ENCODE measurements around the gene BCO2. TPM values are rescaled to one million over a fixed set of nuclear protein-coding genes. Genes with fewer than 3 reads are reported as not detected.
"Not testable (repeated sequence)": the region's sequence is repeated elsewhere in the genome, so short reads cannot be mapped to it uniquely, and the experiment has no call there.

The BCO2 gene
- total and polyA plus RNA-seq, 2 donors, result 1.4 to 5.5 TPM

DNA sequence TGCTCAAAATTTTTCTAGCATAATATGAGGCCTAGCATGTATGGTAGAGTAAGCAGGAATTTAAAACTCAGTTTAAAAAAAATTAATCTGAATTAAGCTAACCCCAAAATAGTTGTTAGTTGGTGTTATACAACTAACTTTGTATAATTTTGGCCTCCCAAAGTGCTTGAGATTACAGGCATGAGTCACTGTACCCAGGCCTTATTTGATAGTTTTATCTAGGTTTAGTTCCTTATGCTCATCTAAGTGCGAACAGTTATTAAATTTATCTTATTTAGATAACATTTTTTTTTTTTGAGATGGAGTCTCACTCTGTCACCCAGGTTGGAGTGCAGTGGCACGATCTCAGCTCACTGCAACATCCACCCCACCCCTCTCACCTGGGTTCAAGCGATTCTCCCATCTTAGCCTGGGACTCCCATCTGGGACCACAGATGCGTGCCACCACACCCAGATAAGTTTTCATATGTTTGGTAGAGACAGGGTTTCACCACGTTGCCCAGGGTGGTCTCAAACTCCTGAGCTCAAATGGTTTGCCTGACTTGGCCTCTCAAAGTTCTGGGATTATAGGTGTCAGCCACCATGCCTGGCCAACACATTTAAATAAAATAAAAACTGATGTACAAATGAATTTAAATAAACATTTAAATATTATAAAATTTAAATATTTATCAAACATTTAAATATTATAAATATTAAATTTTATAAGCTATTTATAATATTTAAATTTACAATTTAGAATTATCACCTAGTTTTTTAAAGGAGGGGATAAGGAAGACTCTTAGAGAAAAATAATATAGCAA is 19.0 kb upstream of the BCO2 start:
- H3K9me3 ChIP-seq (ENCODE audit: control insufficient read depth in 2 of 2, insufficient read depth in 1 of 2, low read length in 1 of 2), result no peaks in the 10 kb centered on the region
- no peaks in the 10 kb centered on the region for H3K4me1 ChIP-seq (ENCODE audit: control insufficient read depth in 2 of 2, insufficient read depth in 2 of 2, low read length in 2 of 2)
- no peak for DNase-seq (ENCODE audit: low read depth in 6 of 9, low spot score in 9 of 9)
- no peaks in the 10 kb centered on the region for H3K27me3 ChIP-seq (ENCODE audit: control insufficient read depth in 2 of 2, insufficient read depth in 1 of 2, low read length in 1 of 2)
- no peaks in the 10 kb centered on the region for H3K36me3 ChIP-seq (ENCODE audit: control insufficient read depth in 2 of 2, insufficient read depth in 2 of 2, low read length in 1 of 2)
- WGBS, result 95% methylated on average over 5 of the region's 5 CpGs
- H3K4me3 ChIP-seq (ENCODE audit: low read length in 2 of 2), result no peak overlapping the region
- H3K27ac ChIP-seq (ENCODE audit: low read depth in 1 of 2, low read length in 1 of 2), result no peak overlapping the region

DNA sequence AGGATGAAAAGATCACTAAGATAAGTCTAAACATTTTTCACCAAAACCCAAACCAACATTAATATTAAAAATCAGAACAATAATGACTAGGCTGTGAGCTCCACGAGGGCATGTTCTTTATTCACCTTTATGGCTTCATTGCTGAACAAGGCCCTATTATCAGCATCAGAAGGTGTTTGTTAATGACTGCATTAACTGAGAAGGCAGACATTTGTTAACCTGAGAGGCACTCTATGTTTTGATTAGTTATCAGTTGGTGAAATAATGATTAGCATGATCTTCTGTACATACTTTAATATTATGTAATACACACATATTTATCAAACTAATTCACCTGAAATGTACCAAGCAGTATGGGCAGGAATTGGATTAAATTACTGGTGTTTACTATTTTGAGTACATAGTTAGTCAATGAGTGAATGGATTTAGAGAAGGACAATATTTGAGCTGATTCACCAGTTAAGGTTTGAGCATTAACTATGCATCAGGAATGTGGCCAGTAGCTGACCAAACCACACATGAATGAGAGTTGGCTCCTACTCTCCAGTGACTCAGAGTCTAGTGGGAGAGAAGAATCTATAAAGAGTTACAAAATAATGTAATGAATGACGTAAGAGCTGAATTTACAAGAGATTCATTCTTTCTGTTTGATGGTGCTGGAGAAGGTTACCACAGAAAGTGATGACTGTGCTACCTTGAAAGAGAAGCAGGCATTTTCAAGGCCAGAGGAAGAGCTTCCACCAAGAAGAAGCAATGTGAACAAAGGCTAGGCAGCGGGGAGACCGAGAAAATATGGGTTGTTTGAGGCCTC is 18.2 kb upstream of the BCO2 start:
- Histone ChIP-seq H3K4me3 (ENCODE audit: low read length in 2 of 2) (no peak overlapping the region), H3K27ac (ENCODE audit: low read depth in 1 of 2, low read length in 1 of 2) (no peak overlapping the region), H3K4me1 (ENCODE audit: control insufficient read depth in 2 of 2, insufficient read depth in 2 of 2, low read length in 2 of 2) (no peaks in the 10 kb centered on the region), H3K36me3 (ENCODE audit: control insufficient read depth in 2 of 2, insufficient read depth in 2 of 2, low read length in 1 of 2) (no peaks in the 10 kb centered on the region), H3K9me3 (ENCODE audit: control insufficient read depth in 2 of 2, insufficient read depth in 1 of 2, low read length in 1 of 2) (no peaks in the 10 kb centered on the region), H3K27me3 (ENCODE audit: control insufficient read depth in 2 of 2, insufficient read depth in 1 of 2, low read length in 1 of 2) (no peaks in the 10 kb centered on the region)
- no peak for DNase-seq (ENCODE audit: low read depth in 6 of 9, low spot score in 9 of 9)
- whole genome bisulfite sequencing, result 97% methylated on average over 4 of the region's 4 CpGs

DNA sequence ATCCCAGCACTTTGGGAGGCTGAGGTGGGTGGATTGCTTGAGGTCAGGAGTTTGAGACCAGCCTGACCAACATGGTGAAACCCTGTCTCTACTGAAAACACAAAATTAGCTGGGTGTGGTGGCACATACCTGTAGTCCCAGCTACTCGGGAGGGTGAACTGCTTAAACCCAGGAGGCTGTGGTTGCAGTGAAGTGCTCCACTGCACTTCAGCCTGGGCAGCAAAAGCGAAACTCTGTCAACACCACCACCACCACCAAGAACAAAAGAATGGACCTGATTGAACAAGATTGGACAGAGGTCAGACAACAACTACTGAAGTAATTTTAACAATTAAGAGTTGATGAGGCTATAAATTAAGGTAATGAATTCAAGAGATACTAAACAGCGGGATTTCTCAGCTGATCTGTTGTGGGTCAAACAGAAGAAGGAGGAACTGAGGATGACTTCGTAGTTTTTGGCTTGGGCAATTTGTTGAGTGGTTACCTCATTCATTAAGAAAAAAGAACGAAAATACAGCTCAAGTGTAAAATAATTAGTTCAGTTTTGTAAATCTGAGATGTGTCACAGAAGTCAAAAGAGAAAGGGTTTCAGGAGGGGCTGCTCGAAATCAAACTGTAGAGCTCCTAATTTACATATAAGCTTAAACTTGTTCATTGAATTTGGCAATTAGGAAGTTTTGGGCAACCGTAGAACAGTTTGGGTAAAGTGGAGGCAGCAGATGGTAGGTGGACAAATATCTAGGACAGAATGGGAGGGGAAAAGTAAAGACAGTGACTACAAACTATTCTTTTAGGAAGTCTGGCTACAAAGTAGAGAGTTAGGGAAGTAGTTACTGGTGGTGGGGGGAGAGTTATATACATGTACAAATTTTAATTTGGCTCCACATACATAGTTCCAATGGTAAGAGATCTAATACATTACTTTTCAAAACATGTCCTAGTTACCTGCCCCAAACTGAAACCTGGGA is 15.9 kb upstream of the BCO2 start:
- Histone ChIP-seq H3K4me3 (ENCODE audit: low read length in 2 of 2) (no peak overlapping the region), H3K4me1 (ENCODE audit: control insufficient read depth in 2 of 2, insufficient read depth in 2 of 2, low read length in 2 of 2) (peaks cover 0 to 2% of the 10 kb centered on the region in 2 donors), H3K27me3 (ENCODE audit: control insufficient read depth in 2 of 2, insufficient read depth in 1 of 2, low read length in 1 of 2) (no peaks in the 10 kb centered on the region), H3K27ac (ENCODE audit: low read depth in 1 of 2, low read length in 1 of 2) (no peak overlapping the region), H3K36me3 (ENCODE audit: control insufficient read depth in 2 of 2, insufficient read depth in 2 of 2, low read length in 1 of 2) (no peaks in the 10 kb centered on the region), H3K9me3 (ENCODE audit: control insufficient read depth in 2 of 2, insufficient read depth in 1 of 2, low read length in 1 of 2) (no peaks in the 10 kb centered on the region)
- WGBS, result 94% methylated on average over 7 of the region's 7 CpGs
- DNase-seq (ENCODE audit: low read depth in 6 of 9, low spot score in 9 of 9), result no peak

DNA sequence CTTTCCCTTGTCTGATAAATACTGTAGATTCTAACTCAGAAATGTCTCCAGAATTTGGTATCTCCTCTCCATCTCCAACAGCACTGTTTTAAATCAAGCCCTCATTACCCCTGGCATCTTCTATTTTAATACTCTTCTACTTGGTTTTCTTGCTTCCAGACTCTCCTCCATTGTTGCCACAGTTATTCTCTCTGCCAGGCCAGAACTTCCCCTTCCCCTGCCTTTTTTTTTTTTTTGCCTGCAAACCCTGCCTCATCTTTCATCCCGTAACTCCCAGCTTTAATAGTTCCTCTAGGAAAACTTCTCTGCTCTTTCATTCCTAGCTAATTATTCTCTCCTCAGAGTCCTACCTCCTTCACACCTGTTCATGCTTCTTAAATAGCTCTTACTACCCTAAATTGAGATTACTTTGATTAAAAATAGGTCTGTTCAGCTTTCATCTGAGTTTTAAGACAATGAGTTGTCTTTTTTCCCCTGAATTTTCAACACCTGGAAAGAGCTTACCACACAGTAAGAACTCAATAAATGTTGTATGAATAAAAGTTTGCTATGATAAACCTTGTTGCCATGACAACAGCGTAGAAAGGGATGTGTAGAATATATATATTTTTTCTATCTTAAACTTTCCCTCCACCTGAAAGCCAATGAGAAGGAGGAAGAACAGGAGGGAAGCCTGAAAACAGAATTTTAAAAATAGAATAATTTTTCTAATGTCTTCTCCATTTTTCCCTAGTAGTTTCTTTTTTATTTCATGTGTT is 15.0 kb upstream of the BCO2 start:
- peaks cover 0 to 2% of the 10 kb centered on the region in 2 donors for H3K4me1 ChIP-seq (ENCODE audit: control insufficient read depth in 2 of 2, insufficient read depth in 2 of 2, low read length in 2 of 2)
- H3K36me3 ChIP-seq (ENCODE audit: control insufficient read depth in 2 of 2, insufficient read depth in 2 of 2, low read length in 1 of 2), result no peaks in the 10 kb centered on the region
- no peak overlapping the region for H3K27ac ChIP-seq (ENCODE audit: low read depth in 1 of 2, low read length in 1 of 2)
- no peak overlapping the region for H3K4me3 ChIP-seq (ENCODE audit: low read length in 2 of 2)
- H3K27me3 ChIP-seq (ENCODE audit: control insufficient read depth in 2 of 2, insufficient read depth in 1 of 2, low read length in 1 of 2), result no peaks in the 10 kb centered on the region
- no peaks in the 10 kb centered on the region for H3K9me3 ChIP-seq (ENCODE audit: control insufficient read depth in 2 of 2, insufficient read depth in 1 of 2, low read length in 1 of 2)
- 91% methylated on average over 2 of the region's 2 CpGs for WGBS
- DNase-seq (ENCODE audit: low read depth in 6 of 9, low spot score in 9 of 9), result no peak

DNA sequence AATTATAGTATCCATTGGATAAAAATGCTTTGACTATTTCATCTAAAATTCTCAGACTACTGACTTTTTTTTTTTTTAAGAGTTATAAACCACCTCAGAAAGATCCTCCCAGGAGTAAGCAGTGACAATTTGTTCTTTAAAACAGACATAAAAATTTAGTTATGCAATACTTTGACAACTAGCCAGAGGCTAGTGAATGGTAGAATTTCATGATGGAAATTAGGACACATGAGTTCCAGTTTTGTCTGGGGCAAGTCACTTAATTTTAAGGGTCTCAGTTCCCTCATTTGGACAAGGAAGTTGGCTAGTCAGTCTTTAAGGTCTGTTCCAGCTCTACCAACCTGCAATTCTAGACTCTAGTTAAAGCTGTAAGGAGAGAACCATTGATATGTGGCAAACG is 14.3 kb upstream of the BCO2 start:
- H3K4me1 ChIP-seq (ENCODE audit: control insufficient read depth in 2 of 2, insufficient read depth in 2 of 2, low read length in 2 of 2), result peaks cover 0 to 2% of the 10 kb centered on the region in 2 donors
- H3K27me3 ChIP-seq (ENCODE audit: control insufficient read depth in 2 of 2, insufficient read depth in 1 of 2, low read length in 1 of 2), result no peaks in the 10 kb centered on the region
- no peaks in the 10 kb centered on the region for H3K9me3 ChIP-seq (ENCODE audit: control insufficient read depth in 2 of 2, insufficient read depth in 1 of 2, low read length in 1 of 2)
- H3K27ac ChIP-seq (ENCODE audit: low read depth in 1 of 2, low read length in 1 of 2), result no peak overlapping the region
- no peak for DNase-seq (ENCODE audit: low read depth in 6 of 9, low spot score in 9 of 9)
- H3K4me3 ChIP-seq (ENCODE audit: low read length in 2 of 2), result no peak overlapping the region
- no peaks in the 10 kb centered on the region for H3K36me3 ChIP-seq (ENCODE audit: control insufficient read depth in 2 of 2, insufficient read depth in 2 of 2, low read length in 1 of 2)
- 81% methylated on average over 1 of the region's 1 CpG for WGBS

DNA sequence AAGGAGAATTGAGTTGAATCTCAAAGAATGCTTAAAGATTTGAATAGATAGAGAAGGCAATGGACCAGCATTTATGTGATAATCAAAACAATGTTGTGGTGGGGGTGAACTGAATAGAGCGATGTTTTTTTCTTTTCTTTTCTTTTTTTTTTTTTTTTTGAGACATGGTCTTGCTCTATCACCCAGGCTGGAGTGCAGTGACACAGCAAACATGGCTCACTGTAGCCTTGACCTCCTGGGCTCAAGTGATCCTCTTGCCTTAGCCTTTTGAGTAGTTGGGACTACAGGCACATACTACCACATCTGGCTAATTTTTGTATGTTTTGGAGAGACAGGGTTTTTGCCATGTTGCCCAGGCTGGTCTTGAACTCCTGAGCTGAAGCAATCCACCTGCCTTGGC is 13.1 kb upstream of the BCO2 start:
- not testable (repeated sequence) for H3K4me3 ChIP-seq (ENCODE audit: low read length in 2 of 2)

DNA sequence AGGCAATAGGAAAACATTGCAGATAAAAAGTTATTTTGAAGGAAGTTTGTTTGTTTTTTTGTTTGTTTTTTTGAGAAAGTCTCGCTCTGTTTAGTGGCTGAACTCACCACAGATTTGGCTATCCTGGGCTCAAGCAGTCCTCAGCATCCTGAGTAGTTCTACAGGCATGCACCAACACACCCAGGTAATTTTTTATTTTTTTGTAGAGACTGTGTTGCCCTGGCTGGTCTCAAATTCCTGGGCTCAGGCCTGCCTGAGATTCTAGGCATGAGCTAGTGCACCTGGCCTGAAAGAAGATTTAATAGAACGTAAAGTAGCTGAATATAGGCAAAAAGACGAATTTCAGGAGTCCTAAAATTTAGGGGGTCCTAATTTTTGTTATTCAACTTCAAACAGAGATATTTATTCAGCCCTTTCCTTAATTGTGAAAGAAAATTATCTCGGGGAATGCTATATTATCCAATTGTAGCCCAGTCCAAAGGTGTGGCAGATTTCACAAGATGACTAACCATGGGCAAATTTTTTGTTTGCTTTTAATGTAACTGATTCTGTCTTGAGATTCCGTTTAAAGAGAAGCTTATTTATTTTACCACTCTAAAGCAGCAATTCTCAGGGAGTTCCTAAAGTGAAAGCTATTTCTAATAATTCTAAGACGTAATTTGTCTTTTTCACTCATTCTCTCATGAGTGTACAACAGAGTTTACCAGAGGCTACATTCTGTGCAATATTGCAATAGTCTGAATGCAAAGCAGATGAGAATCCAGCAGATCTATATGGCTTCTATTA is 12.4 kb upstream of the BCO2 start:
- Histone ChIP-seq H3K27me3 (ENCODE audit: control insufficient read depth in 2 of 2, insufficient read depth in 1 of 2, low read length in 1 of 2) (no peaks in the 10 kb centered on the region), H3K9me3 (ENCODE audit: control insufficient read depth in 2 of 2, insufficient read depth in 1 of 2, low read length in 1 of 2) (no peaks in the 10 kb centered on the region), H3K36me3 (ENCODE audit: control insufficient read depth in 2 of 2, insufficient read depth in 2 of 2, low read length in 1 of 2) (no peaks in the 10 kb centered on the region), H3K4me3 (ENCODE audit: low read length in 2 of 2) (no peak overlapping the region), H3K4me1 (ENCODE audit: control insufficient read depth in 2 of 2, insufficient read depth in 2 of 2, low read length in 2 of 2) (peaks cover 0 to 2% of the 10 kb centered on the region in 2 donors), H3K27ac (ENCODE audit: low read depth in 1 of 2, low read length in 1 of 2) (no peak overlapping the region)
- 89% methylated on average over 6 of the region's 6 CpGs for WGBS
- DNase-seq (ENCODE audit: low read depth in 6 of 9, low spot score in 9 of 9), result no peak

More for the DNA sequence above, 13.1 kb upstream of the BCO2 start:
- H3K27me3 ChIP-seq (ENCODE audit: control insufficient read depth in 2 of 2, insufficient read depth in 1 of 2, low read length in 1 of 2); H3K4me1 ChIP-seq (ENCODE audit: control insufficient read depth in 2 of 2, insufficient read depth in 2 of 2, low read length in 2 of 2); H3K36me3 ChIP-seq (ENCODE audit: control insufficient read depth in 2 of 2, insufficient read depth in 2 of 2, low read length in 1 of 2); DNase-seq (ENCODE audit: low read depth in 6 of 9, low spot score in 9 of 9); H3K9me3 ChIP-seq (ENCODE audit: control insufficient read depth in 2 of 2, insufficient read depth in 1 of 2, low read length in 1 of 2); H3K27ac ChIP-seq (ENCODE audit: low read depth in 1 of 2, low read length in 1 of 2): not testable (repeated sequence)
- WGBS, result 100% methylated on average over 1 of the region's 1 CpG

Data from thymus (tissue), 11 donors.